ENCODE data around the gene S100A16. TPM values are rescaled to one million over a fixed set of nuclear protein-coding genes. Genes with fewer than 3 reads are reported as not detected.

S100A16 gene
- total RNA-seq, 1 experiment from 2014 or later: 196 TPM

DNA sequence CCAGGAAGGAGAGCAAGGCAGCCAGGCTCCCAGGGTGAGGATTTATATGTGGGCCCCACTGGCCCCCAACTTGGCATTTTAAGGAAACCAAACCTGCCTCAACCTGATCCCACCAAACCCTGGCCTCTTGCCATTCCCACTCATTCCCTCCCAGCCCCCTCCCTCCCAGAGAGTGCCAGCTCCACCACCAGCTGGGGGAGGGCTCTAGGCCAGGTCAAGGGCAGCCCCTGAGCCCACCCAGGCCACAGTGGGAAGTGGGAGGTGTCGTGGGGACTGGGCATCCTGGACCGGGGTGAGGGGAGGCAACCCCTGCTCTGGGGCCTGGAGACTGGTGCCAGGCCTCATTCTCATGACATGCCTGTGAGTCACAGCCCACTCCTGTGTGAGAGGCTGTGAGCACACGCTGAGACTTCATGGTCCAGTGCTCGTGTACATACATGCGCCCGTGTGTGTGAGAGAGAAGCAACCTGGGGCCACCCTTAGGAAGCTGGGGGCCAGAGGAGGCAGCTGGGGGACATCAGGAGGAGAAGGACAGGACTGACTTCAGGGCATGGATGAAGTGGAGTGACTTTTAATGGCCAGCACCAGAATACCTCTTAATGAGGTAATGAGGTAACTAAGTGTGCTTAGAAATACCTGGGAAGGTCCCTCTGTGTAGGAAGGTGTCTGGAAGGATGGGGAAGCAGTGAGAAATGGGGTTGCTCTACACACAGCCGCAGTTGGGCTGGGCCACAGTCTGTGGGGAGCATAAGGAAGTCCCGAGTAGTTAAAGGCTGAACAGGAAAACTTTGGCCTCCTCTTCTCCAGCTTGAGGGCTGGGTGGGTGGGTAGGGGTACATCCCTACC lies 47.2 kb downstream of the S100A16 start, which contains the start of gene S100A2:
S100A2 (minus strand) TSS at position 316 of the 846 bp plus-strand sequence. CDS start 1,967 bp downstream, outside the sequence.
- H3K9me2 ChIP-seq (ENCODE audit: insufficient read depth): no peaks in the 10 kb centered on the region
- ATAC-seq (peak; percentile 57), DNase-seq (ENCODE audit: low read depth, low spot score) (peak; percentile 92)
- ChIA-PET RAD21 (ENCODE audit: low non-redundant PET in 1 of 2, low total read pairs in 2 of 2, uncharacterized antibody in 2 of 2, unreplicated experiment in 2 of 2) (interaction anchor here (0.9 to 1.7 kb wide), 7 partner anchors 20 to 55 kb away, joined by 3 to 7 read pairs (median 4); partner anchors contain the start of genes S100A6 (in 2 of the 2) and S100A4 (in 1 of the 2)), POLR2A (interaction anchor here (0.5 to 4.6 kb wide), 27 partner anchors 8 to 162 kb away, joined by 3 to 114 read pairs (median 4); partner anchors contain the start of genes CHTOP, S100A13, S100A14 and S100A16), CTCF (interaction anchor here (0.7 to 1.9 kb wide), 10 partner anchors 27 to 213 kb away, joined by 3 to 12 read pairs (median 6); partner anchors contain the start of genes S100A13, S100A5 and S100A6)
- intact Hi-C loops (cut with micrococcal nuclease): loop anchor here (1.0 kb wide), 2 partner anchors 16 to 29 kb away; partner anchors contain the start of gene S100A3
- H3K4me3 ChIP-seq (replicated peaks in 1 of 2; ENCODE audit: low read depth in 1 of 2, low read length in 2 of 2): peak within 1 kb of the TSS; percentile 23 to 41
- peak within 1 kb of the TSS; percentile 100 for H3K27ac ChIP-seq (ENCODE audit: low read depth, low read length)
- H2AFZ ChIP-seq (ENCODE audit: low read depth, low read length, poor library complexity, severe bottlenecking): no peak within 1 kb of the TSS
- no TSS peak for BruUV-seq (replicated peaks)
- H3K27me3 ChIP-seq (ENCODE audit: insufficient read depth, low read length): no peaks in the 10 kb centered on the region
- H3K9me3 ChIP-seq (ENCODE audit: control insufficient read depth in 1 of 2, insufficient read depth in 1 of 2, low read depth in 1 of 2, low read length in 2 of 2): no peaks in the 10 kb centered on the region
- no peaks in the 10 kb centered on the region for H4K20me1 ChIP-seq (ENCODE audit: insufficient read depth)
- H3K4me1 ChIP-seq (ENCODE audit: control insufficient read depth in 1 of 2, insufficient read depth in 2 of 2, low read length in 2 of 2): peaks cover 63 to 84% of the 10 kb centered on the region in 2 experiments
- TF ChIP-seq JUND (IDR thresholded peaks at IDR 0.05) (no peak), YY1 (IDR thresholded peaks at IDR 0.05; ENCODE audit: extremely low read depth, insufficient replicate concordance, low read depth, low read length) (peak; percentile 26), ZFX (IDR thresholded peaks at IDR 0.05) (peak; percentile 44), POLR2AphosphoS5 (IDR thresholded peaks at IDR 0.05; ENCODE audit: low read depth, low read length) (peak; percentile 51), CEBPB (IDR thresholded peaks at IDR 0.05; ENCODE audit: low read depth) (no peak)
- TF ChIP-seq, protein P1, sequence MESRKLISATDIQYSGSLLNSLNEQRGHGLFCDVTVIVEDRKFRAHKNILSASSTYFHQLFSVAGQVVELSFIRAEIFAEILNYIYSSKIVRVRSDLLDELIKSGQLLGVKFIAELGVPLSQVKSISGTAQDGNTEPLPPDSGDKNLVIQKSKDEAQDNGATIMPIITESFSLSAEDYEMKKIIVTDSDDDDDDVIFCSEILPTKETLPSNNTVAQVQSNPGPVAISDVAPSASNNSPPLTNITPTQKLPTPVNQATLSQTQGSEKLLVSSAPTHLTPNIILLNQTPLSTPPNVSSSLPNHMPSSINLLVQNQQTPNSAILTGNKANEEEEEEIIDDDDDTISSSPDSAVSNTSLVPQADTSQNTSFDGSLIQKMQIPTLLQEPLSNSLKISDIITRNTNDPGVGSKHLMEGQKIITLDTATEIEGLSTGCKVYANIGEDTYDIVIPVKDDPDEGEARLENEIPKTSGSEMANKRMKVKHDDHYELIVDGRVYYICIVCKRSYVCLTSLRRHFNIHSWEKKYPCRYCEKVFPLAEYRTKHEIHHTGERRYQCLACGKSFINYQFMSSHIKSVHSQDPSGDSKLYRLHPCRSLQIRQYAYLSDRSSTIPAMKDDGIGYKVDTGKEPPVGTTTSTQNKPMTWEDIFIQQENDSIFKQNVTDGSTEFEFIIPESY (IDR thresholded peaks at IDR 0.05; ENCODE audit: extremely low read depth, insufficient replicate concordance, low read length): peak; percentile 63
- no peaks in the 10 kb centered on the region for H3K79me2 ChIP-seq (ENCODE audit: insufficient read depth, low read length)
- H3K9ac ChIP-seq (ENCODE audit: low read length): peak within 1 kb of the TSS; percentile 80
- no peaks in the 10 kb centered on the region for H3K36me3 ChIP-seq (ENCODE audit: control insufficient read depth in 1 of 2, insufficient read depth in 2 of 2, low read length in 2 of 2)
- peak within 1 kb of the TSS; percentile 77 for H3K4me2 ChIP-seq (ENCODE audit: low read length)

All from HCT116 (cell line).